ENCODE measurements around the gene CCNF. TPM values are rescaled to one million over a fixed set of nuclear protein-coding genes. Genes with fewer than 3 reads are reported as not detected.

CCNF gene
- total and polyA plus RNA-seq, 10 of the 15 experiments (the other 5 are each of a cell fraction or from before 2014, with no cell fraction given), result 4.0 to 63.2 (median 27.5) TPM

GRCh38 chr16:2486645-2487516 is 57.6 kb downstream of the CCNF start (continued):
- TF ChIP-seq CEBPZ (IDR thresholded peaks at IDR 0.05; ENCODE audit: low read depth, low read length) (no peak), ZBTB33 (IDR thresholded peaks at IDR 0.05) (peak; percentile 90; the same call in 1 of the 2 replicates), PML (IDR thresholded peaks at IDR 0.05; ENCODE audit: low read length) (no peak), STAT1 (conservative IDR thresholded peaks at IDR 0.05) (no peak), YY1 (IDR thresholded peaks at IDR 0.05; ENCODE audit: low read depth, low read length) (no peak), YBX1 (IDR thresholded peaks at IDR 0.05) (no peak), MYB (IDR thresholded peaks at IDR 0.05; ENCODE audit: borderline replicate concordance, low read depth, low read length) (no peak), RFX5 (IDR thresholded peaks at IDR 0.05; ENCODE audit: low read depth, low read length) (no peak), MYC (IDR thresholded peaks at IDR 0.05; ENCODE audit: insufficient read depth, insufficient read length, insufficient replicate concordance, low read length, severe bottlenecking) (no peak), ASH2L (IDR thresholded peaks at IDR 0.05; ENCODE audit: borderline replicate concordance, low read depth) (no peak), CUX1 (IDR thresholded peaks at IDR 0.05; ENCODE audit: insufficient replicate concordance, low read depth, low read length) (no peak), ZBTB4 (CRISPR knock-in tag; IDR thresholded peaks at IDR 0.05) (no peak), MTA2 (IDR thresholded peaks at IDR 0.05; ENCODE audit: low read depth) (no peak), ETV6 (conservative IDR thresholded peaks at IDR 0.05 in 1 of 2, IDR thresholded peaks at IDR 0.05 in 1 of 2; ENCODE audit: borderline replicate concordance in 1 of 2, low read depth in 1 of 2) (no peak)
